Measurements from ENCODE around the gene SPTLC3. TPM values are rescaled to one million over a fixed set of nuclear protein-coding genes. Genes with fewer than 3 reads are reported as not detected.

The SPTLC3 gene
- total RNA-seq, 1 experiment from 2014 or later, result 10.7 TPM

DNA sequence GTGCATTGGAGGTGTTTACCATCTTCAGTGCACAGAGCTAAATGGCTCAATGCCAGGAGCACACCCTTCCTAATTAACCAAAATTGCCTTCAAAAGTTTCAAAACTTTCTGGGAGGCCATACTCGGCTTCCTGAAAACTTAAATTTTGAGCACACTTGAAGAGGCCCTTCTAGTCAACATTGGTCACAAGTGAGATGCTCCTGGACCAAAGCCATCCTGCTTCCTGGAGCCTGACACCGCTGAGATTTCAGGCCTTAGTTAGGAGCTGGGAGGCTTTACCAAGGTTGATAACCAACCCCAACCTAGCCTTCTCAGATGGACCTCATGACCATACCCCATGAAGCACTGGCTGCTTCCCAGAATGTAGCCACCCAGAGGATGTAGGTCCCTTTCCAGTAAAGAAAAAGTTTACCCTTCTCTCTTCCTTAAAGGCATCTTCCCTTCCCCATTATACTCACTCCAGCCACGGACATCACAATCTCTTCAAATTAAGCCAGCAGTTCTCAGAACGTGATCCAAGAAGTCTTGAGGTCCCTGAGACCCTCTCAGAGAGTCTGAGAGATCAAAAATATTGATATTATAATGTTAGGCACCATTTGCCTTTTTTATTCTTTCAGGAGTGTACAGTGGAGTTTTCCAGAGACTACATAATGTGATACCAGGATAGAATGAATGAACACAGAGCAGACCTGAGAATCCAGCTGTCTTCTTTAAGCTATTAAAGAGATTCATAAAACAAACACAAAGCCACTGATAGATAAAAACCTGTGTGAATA, 32.8 kb upstream of the SPTLC3 start:
- Histone ChIP-seq H3K9me2 (ENCODE audit: insufficient read depth) (no peaks in the 10 kb centered on the region), H3K4me2 (no peak overlapping the region), H3K4me3 (no peak overlapping the region), H4K20me1 (ENCODE audit: insufficient read depth) (no peaks in the 10 kb centered on the region), H3K27me3 (ENCODE audit: insufficient read depth, low read depth) (no peaks in the 10 kb centered on the region), H3K9me3 (ENCODE audit: insufficient read depth, low read depth) (no peaks in the 10 kb centered on the region), H3K36me3 (ENCODE audit: low read depth) (no peaks in the 10 kb centered on the region), H3F3A (ENCODE audit: insufficient read depth, low read depth) (no peaks in the 10 kb centered on the region), H2AFZ (no peak overlapping the region), H3K27ac (no peak overlapping the region), H3K4me1 (replicated peaks; ENCODE audit: insufficient read depth) (peaks cover 19% of the 10 kb centered on the region), H3K79me2 (ENCODE audit: low read depth) (no peaks in the 10 kb centered on the region)
- CTCF ChIA-PET, result no interaction called here
- intact Hi-C loops (cut with micrococcal nuclease; ENCODE audit: unreplicated experiment), result loop anchor here (10.0 kb wide), 2 partner anchors 329 to 1079 kb away; no protein-coding TSS in a partner anchor
- BruUV-seq (replicated peaks), result no TSS peak
- TF ChIP-seq, protein P1, sequence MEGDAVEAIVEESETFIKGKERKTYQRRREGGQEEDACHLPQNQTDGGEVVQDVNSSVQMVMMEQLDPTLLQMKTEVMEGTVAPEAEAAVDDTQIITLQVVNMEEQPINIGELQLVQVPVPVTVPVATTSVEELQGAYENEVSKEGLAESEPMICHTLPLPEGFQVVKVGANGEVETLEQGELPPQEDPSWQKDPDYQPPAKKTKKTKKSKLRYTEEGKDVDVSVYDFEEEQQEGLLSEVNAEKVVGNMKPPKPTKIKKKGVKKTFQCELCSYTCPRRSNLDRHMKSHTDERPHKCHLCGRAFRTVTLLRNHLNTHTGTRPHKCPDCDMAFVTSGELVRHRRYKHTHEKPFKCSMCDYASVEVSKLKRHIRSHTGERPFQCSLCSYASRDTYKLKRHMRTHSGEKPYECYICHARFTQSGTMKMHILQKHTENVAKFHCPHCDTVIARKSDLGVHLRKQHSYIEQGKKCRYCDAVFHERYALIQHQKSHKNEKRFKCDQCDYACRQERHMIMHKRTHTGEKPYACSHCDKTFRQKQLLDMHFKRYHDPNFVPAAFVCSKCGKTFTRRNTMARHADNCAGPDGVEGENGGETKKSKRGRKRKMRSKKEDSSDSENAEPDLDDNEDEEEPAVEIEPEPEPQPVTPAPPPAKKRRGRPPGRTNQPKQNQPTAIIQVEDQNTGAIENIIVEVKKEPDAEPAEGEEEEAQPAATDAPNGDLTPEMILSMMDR (conservative IDR thresholded peaks at IDR 0.05), result no peak
- no peak for TF ChIP-seq EZH2 (IDR thresholded peaks at IDR 0.05; ENCODE audit: low read depth)
- DNase-seq, result no peak
- POLR2A ChIA-PET (ENCODE audit: unreplicated experiment), result no interaction called here

GRCh38 chr20:12976720-12977309, 32.0 kb upstream of the SPTLC3 start:
- Histone ChIP-seq H3K79me2 (ENCODE audit: low read depth) (no peaks in the 10 kb centered on the region), H3K4me3 (no peak overlapping the region), H3F3A (ENCODE audit: insufficient read depth, low read depth) (no peaks in the 10 kb centered on the region), H2AFZ (no peak overlapping the region), H4K20me1 (ENCODE audit: insufficient read depth) (no peaks in the 10 kb centered on the region), H3K9me3 (ENCODE audit: insufficient read depth, low read depth) (no peaks in the 10 kb centered on the region), H3K9me2 (ENCODE audit: insufficient read depth) (no peaks in the 10 kb centered on the region), H3K27me3 (ENCODE audit: insufficient read depth, low read depth) (no peaks in the 10 kb centered on the region), H3K4me2 (peak overlapping the region; percentile 49), H3K36me3 (ENCODE audit: low read depth) (no peaks in the 10 kb centered on the region), H3K4me1 (replicated peaks; ENCODE audit: insufficient read depth) (peaks cover 19% of the 10 kb centered on the region), H3K27ac (no peak overlapping the region)
- ChIA-PET POLR2A (ENCODE audit: unreplicated experiment) (interaction anchor here (0.6 to 0.7 kb wide), 2 partner anchors 53 to 180 kb away, joined by 3 to 6 read pairs; no protein-coding TSS in a partner anchor), CTCF (interaction anchor here (0.9 kb wide), 1 partner anchor 100 kb away, joined by 3 read pairs; no protein-coding TSS in a partner anchor)
- intact Hi-C loops (cut with micrococcal nuclease; ENCODE audit: unreplicated experiment), result loop anchor here (10.0 kb wide), 2 partner anchors 328 to 1078 kb away; no protein-coding TSS in a partner anchor
- no TSS peak for BruUV-seq (replicated peaks)
- no peak for DNase-seq
- no peak for TF ChIP-seq EZH2 (IDR thresholded peaks at IDR 0.05; ENCODE audit: low read depth)
- TF ChIP-seq, protein P1 (conservative IDR thresholded peaks at IDR 0.05), result no peak

DNA sequence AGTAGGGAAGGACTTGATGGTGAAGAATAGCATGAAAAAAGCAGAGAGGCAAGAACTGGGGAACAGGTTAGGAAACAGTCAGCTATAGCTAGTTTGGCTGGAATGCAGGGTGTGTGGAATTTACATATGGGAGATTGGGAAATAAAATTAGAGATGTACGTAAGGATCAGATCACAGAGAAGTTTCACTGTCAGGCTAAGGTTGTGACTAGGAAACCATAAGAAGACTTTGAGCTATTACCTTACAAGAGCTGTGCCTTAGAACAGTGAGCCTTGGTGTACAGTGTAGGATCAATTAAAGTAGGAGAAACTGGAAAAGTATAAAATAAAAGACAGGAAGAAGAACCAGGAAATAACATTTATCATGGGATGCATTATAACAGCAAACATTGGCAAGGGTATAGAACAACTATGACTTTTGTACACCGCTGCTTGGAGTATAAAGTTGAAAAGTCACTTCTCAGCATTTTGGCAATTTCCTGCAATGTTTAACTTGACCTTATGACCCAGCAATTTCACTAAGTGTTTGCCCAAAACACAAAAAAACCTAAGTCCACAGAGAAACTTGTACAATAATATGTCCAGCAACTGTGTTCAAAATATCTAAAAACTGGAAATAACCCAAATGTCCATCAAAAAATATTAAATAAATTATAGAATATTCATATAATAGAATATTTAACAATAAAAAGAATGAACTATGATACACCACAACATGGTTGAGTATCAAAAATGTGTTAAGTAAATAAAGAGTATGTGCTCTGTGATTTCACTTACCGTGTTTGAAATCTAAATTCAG, 31.2 kb upstream of the SPTLC3 start:
- CTCF ChIA-PET, result interaction anchor here (0.9 kb wide), 1 partner anchor 100 kb away, joined by 3 read pairs; no protein-coding TSS in a partner anchor
- POLR2A ChIA-PET (ENCODE audit: unreplicated experiment), result interaction anchor here (0.6 to 0.7 kb wide), 2 partner anchors 52 to 180 kb away, joined by 3 to 6 read pairs; no protein-coding TSS in a partner anchor
- TF ChIP-seq, protein P1 (conservative IDR thresholded peaks at IDR 0.05), result no peak
- no peak for TF ChIP-seq EZH2 (IDR thresholded peaks at IDR 0.05; ENCODE audit: low read depth)
- H3K9me2 ChIP-seq (ENCODE audit: insufficient read depth), result no peaks in the 10 kb centered on the region
- peaks cover 19% of the 10 kb centered on the region for H3K4me1 ChIP-seq (replicated peaks; ENCODE audit: insufficient read depth)
- peak in 1 of 2 experiments; percentile 42 for DNase-seq
- no peak overlapping the region for H2AFZ ChIP-seq
- no peaks in the 10 kb centered on the region for H3K27me3 ChIP-seq (ENCODE audit: insufficient read depth, low read depth)
- H3K4me2 ChIP-seq, result peak overlapping the region; percentile 49
- H3K79me2 ChIP-seq (ENCODE audit: low read depth), result no peaks in the 10 kb centered on the region
- H3K9me3 ChIP-seq (ENCODE audit: insufficient read depth, low read depth), result no peaks in the 10 kb centered on the region
- intact Hi-C loops (cut with micrococcal nuclease; ENCODE audit: unreplicated experiment), result loop anchor here (10.0 kb wide), 2 partner anchors 327 to 1077 kb away; no protein-coding TSS in a partner anchor
- no peak overlapping the region for H3K4me3 ChIP-seq
- no TSS peak for BruUV-seq (replicated peaks)
- no peaks in the 10 kb centered on the region for H3K36me3 ChIP-seq (ENCODE audit: low read depth)
- H3K27ac ChIP-seq, result peak overlapping the region; percentile 43
- no peaks in the 10 kb centered on the region for H4K20me1 ChIP-seq (ENCODE audit: insufficient read depth)
- H3F3A ChIP-seq (ENCODE audit: insufficient read depth, low read depth), result no peaks in the 10 kb centered on the region
